PFSK-1 (cell line): ENCODE results near the gene C16orf95.

ENCODE experiments used
- POLR2AphosphoS5 ChIP-seq: IDR thresholded peaks from 2 replicates; pipeline ENCODE4 v1.6.1; 2012; ENCODE audit warnings: low read depth, mild to moderate bottlenecking, control low read depth, low read length, moderate library complexity
- SIN3A ChIP-seq: IDR thresholded peaks from 2 replicates; pipeline ENCODE4 v1.6.1; 2012; ENCODE audit warnings: mild to moderate bottlenecking, low read length, moderate library complexity, borderline replicate concordance; ENCODE audit not compliant: insufficient read depth
- TAF1 ChIP-seq: IDR thresholded peaks from 2 replicates; pipeline ENCODE4 v1.6.1; 2012; ENCODE audit warnings: low read length, control low read depth, borderline replicate concordance; ENCODE audit not compliant: insufficient read depth
- TF ChIP-seq, protein P1 (sequence below), 2 experiments: IDR thresholded peaks; 2 replicates each; pipeline versions ENCODE4 v1.6.1 to v1.8.0; 2011 to 2012; ENCODE audit warnings: low read depth in 2 of 2, low read length in 2 of 2, control low read depth in 1 of 2, inconsistent platforms in 1 of 2, mild to moderate bottlenecking in 1 of 2, moderate library complexity in 1 of 2; ENCODE audit not compliant: insufficient read depth in 1 of 2

DNA sequence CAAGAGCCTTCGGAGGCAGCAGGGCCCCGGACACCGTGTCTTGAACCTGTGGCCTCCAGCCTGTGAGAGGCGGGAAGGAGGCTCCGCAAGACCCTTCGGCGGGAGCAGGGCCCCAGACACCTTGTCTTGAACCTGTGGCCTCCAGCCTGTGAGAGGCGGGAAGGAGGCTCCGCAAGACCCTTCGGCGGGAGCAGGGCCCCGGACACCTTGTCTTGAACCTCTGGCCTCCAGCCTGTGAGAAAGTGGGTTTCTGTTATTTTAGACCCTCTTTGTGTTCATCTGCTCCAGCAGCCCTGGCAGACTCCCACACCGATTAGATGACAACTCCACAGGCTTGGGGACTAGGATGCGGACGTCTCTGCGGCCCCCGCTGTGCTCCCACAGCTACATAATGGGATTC is 36.4 kb upstream of the C16orf95 start:
- TF ChIP-seq TAF1 (no peak), POLR2AphosphoS5 (no peak), SIN3A (no peak)
- TF ChIP-seq, protein P1, sequence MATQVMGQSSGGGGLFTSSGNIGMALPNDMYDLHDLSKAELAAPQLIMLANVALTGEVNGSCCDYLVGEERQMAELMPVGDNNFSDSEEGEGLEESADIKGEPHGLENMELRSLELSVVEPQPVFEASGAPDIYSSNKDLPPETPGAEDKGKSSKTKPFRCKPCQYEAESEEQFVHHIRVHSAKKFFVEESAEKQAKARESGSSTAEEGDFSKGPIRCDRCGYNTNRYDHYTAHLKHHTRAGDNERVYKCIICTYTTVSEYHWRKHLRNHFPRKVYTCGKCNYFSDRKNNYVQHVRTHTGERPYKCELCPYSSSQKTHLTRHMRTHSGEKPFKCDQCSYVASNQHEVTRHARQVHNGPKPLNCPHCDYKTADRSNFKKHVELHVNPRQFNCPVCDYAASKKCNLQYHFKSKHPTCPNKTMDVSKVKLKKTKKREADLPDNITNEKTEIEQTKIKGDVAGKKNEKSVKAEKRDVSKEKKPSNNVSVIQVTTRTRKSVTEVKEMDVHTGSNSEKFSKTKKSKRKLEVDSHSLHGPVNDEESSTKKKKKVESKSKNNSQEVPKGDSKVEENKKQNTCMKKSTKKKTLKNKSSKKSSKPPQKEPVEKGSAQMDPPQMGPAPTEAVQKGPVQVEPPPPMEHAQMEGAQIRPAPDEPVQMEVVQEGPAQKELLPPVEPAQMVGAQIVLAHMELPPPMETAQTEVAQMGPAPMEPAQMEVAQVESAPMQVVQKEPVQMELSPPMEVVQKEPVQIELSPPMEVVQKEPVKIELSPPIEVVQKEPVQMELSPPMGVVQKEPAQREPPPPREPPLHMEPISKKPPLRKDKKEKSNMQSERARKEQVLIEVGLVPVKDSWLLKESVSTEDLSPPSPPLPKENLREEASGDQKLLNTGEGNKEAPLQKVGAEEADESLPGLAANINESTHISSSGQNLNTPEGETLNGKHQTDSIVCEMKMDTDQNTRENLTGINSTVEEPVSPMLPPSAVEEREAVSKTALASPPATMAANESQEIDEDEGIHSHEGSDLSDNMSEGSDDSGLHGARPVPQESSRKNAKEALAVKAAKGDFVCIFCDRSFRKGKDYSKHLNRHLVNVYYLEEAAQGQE (IDR thresholded peaks at IDR 0.05; ENCODE audit: insufficient read depth in 1 of 2, low read depth in 2 of 2, low read length in 2 of 2), result no peak
